NCI-H345 treated with DMSO at 0.1 percent for 48 hours (cell line): ENCODE data around the gene KRTAP5-8.
"Not testable (repeated sequence)": the region's sequence is repeated elsewhere in the genome, so short reads cannot be mapped to it uniquely, and the experiment has no call there.

Experiments used
- DNase-seq: peaks from one replicate; lab custom pipeline; 2025; ENCODE audit not compliant: unreplicated experiment; lab: John Stamatoyannopoulos, UW

KRTAP5-8 gene

DNA sequence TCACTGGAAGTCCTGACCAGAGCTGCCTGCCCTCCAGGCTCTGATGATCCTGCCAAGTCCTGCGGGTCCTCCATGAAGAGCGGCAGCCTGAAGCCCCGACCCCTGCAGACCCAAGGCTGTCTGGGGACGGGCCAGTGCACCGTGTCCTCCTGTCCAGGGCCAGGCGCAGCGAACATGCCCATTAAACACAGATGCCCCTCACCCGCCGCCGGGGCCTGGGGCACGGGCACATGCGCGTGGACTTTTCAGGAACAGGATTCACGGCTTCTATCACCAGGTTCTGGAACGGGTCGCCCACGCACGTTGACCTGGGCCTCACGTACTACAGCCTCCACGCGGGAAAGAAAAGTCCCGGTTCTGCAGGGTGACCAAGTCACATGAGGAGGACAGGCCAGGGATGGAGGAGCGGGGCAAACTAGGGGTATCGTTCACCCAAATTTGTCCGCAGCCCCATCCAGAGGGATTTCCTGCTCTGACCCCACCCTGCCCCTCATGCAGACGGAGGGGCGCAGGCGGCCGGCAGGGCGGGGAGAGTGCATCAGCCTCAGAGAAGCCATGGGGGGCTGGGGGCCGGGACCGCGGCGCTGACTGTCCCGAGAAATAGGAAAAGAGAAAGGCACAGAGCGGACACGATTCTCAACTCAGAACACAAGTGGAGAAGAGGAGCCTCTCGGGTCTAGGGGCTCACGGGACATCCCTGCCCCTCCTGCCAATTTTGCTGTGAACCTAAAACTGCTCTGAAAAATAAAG lies 33.5 kb downstream of the KRTAP5-8 start:
- not testable (repeated sequence) for DNase-seq

DNA sequence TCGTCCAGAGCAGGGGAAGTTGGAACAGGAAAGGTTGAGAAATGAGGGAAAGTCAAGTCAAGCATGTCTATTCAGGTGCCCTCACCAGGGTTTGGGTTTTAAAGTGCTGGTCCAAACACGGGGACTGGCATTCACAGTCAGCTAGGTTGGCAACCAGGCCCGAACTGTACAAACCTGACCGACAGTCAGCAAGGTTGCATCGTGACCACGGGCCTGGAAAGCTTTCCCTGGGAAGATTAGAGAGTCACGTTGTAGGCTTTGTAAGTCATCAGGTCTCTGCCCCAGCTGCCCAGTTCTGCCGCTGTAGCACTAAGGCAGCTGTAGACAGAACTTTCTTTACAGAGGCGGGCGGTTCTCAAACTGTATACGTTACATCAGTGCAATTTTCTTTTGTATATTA lies 35.0 kb downstream of the KRTAP5-8 start:
- DNase-seq: no peak

DNA sequence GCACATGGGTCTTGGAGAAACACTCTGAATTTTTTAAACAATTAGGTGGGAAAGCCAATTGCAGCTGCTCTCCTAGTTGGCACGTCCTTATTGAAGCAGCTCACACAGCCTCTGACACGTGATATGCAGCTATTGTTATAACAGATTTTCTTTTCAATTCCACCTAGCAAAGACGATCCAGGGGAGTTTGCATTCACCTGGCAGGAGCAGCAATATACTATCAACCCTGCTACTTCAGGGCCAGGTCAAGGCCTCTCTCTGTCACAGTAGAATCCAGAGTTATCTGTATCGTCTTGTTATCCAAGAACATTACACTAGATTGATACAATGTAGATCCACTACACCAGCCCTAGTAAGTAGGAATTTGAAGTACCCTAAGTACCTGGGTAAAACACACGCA lies 36.6 kb downstream of the KRTAP5-8 start:
- DNase-seq: peak; percentile 10

DNA sequence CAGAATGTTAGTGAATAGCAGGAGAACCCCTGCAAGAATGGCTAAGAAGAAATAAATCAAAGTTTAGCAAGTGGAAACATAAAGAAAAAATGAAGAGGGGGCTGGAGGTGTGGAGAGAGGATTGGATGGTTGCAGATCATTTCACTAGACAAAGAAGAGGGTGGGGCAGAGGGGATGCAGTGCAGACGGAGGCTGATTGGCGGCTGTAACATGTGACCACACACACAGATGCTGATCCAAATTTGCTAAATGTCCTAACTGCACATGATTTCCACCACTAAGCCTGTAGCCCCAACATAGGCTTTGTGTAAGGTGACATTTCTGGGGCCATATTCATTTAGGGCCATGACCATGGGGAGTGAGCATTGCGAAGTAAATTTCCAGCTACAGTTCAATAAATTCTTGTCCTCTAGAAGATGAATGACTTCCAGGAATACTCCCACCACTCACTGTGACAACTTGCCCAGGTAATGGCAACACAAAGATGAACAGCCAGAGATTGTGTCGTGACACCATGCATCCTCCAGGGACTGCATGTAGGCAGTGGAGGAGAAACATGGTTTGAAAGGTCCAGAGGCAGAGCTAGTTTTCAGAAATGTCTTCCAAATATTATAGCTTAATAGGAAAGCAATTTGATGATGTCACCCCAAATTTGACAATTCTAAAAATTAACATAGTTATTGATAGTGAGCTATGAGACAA lies 38.0 kb downstream of the KRTAP5-8 start:
- no peak for DNase-seq

DNA sequence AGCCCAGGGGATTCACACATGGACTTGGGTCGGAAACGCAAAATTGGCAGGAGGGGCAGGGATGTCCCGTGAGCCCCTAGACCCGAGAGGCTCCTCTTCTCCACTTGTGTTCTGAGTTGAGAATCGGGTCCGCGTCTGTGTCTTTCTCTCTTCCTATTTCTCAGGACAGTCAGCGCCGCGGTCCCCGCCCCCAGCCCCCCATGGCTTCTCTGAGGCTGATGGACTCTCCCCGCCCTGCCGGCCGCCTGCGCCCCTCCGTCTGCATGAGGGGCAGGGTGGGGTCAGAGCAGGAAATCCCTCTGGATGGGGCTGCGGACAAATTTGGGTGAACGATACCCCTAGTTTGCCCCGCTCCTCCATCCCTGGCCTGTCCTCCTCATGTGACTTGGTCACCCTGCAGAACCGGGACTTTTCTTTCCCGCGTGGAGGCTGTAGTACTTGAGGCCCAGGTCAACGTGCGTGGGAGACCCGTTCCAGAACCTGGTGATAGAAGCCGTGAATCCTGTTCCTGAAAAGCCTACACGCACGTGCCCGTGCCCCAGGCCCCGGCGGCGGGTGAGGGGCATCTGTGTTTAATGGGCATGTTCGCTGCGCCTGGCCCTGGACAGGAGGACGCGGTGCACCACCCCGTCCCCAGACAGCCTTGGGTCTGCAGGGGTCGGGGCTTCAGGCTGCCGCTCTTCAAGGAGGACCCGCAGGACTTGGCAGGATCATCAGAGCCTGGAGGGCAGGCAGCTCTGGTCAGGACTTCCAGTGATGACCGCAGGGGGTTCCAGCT lies 39.1 kb downstream of the KRTAP5-8 start:
- DNase-seq: not testable (repeated sequence)

DNA sequence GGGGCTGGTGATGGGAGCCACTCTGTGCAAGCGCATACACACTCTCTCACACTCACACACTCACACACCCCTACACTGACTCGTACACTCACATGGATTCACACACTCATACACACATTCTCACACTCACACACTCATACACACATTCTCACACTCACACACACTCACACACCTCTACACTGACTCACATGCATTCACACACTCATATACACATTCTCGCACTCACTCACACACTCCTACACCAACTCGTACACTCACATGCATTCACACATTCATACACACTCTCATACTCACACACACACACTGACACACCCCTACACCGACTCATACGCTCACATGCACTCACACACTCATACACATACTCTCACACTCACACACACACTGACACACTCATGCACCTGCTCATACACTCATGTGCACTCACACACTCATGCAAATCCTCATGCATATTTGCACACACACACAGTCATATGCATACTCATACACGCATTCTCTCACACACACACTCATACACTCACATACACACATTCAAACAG lies 39.7 kb downstream of the KRTAP5-8 start:
- DNase-seq: no peak

DNA sequence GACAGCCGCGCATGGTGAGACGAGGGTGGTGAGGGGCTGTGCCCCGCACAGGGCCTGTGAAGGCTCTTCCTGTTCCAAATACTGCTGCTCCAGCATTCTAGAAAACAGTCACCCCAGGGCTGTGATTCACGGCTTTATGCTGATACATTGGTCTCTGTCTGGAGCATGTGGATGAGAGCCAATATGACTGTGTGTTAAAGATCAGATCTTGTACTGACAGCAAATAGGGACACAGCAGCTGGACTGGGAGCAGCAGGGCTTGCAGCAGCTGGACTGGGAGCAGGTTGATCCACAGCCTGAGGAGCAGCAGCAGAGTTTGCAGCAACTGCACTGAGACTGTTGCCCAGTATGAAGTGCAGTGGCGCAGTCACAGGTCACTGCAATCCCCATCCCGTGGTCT lies 41.7 kb downstream of the KRTAP5-8 start:
- DNase-seq: not testable (repeated sequence)

DNA sequence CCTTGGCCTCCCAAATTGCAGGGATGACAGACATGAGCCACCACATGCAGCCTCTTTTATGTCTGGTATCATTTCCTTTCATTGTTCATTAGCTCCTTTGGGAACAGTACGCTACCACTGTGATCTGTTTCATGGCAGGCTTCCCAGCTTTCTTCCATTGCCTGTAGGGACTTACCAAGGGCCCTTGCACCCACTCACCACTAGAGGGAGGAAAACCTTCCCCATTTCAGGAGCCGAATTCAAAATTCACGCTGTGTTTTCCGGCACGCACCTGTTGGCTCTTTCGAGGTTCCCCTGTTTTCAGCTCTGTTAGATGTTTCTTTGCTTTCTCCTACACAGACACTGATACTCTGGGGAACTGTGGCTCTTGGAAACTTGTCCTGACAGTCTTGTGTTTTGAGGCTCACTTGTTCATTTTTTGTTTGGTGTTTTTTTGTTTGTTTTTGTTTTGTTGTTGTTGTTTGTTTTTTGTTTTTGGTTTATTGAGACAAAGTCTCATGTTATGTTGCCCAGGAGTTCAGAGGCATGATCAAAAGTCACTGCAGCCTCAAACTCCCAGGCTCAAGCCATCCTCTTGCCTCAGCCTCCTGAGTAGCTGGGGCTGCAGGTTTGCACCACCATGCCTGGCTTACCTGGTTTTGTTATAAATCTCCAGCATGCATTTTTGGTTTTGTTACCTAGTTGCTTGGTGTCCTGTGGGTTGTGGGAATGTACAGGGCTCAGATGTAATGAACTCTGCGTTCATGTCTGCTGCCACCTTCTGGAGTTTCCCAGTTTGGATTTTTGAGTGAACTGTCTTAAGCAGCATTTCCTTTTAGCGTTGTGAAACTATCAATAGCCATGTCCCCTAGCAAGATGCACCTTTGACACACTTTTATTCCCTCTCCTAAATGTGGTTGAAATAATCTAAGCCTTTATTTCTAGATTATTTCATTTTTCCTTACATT lies 42.5 kb downstream of the KRTAP5-8 start:
- DNase-seq: peak; percentile 82

DNA sequence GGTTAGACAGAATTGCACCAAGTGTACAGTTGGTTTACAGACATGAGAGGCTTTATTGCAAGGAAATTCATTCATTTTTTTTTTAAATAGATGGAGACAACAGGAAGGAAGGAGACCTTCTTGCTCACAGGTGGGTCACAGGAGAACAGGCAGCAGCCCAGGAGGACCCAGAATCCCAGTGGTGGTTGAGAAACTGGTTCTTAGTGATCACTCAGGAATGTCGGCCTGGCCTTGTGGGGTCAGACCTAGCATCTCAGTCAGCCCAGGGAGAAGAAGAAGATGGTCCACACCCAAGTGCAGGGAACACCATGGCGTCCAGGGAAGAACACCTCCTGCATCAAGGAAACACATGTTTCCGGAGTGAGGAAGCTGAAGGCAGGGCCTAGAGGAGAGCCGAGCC lies 44.0 kb downstream of the KRTAP5-8 start:
- no peak for DNase-seq

DNA sequence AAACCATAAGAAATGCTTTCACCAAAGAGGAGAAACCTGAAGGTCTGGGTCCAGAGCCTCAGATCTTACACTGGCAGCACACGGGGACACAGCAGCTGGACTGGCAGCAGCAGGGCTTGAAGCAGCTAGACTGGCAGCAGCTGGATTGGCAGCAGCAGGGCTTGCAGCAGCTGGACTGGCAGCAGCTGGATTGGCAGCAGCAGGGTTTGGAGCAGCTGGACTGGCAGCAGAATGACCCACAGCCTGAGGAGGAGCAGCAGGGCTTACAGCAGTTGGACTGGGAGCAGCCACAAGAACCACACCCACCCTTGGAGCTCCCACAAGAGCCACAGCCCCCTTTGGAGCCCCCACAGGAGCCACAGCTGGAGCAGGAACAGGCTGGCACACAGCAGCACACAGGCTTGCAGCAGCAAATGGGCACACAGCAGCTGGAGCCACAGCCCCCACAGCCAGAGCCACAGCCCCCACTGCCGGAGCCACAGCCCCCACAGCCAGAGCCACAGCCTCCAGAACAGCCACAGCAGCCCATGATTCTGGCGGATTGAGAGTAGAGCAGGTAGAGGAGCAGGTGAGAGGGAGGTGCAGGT lies 44.6 kb downstream of the KRTAP5-8 start, which contains the start of gene KRTAP5-11:
TSS of gene KRTAP5-11 (minus strand) at position 567 of the 587 bp plus-strand sequence. CDS start at position 529, 38 bp downstream.
- no peak for DNase-seq

DNA sequence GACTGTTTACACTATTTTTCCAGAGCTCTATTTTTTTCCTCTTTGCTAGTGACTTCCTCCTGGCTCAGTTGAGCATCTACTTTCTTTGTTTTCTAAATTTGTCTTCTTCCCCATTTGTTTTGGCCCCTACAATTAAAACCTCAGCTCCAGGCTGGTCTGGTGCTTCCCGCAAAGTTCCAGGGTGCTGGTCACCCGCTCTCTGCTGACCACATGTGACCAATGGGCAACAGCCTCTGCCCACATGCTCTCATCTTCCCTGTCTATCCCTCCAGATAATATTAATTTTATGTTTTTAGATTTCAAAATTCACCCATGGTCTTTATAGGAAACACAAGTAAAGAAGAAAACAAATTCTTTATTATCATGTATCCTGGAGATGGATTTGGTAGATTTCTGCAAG lies 45.1 kb downstream of the KRTAP5-8 start:
- DNase-seq: not testable (repeated sequence)

DNA sequence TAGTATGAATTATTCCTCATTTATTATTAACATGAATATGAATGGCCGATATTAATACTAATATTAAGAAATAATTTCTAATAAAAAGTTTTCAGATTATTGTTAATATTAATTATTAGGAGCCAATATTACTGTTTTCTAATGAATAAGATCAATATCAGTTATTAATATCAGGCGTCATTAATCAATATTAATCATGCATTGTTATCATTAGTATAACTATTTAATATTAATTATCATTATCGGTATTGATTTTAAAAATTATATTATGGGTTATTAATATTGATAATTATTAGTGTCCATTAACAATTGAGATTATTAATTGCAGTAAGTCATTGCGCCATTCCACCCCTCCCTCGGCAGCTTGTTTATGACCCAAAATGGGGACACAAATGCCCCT lies 47.8 kb downstream of the KRTAP5-8 start:
- DNase-seq: not testable (repeated sequence)

DNA sequence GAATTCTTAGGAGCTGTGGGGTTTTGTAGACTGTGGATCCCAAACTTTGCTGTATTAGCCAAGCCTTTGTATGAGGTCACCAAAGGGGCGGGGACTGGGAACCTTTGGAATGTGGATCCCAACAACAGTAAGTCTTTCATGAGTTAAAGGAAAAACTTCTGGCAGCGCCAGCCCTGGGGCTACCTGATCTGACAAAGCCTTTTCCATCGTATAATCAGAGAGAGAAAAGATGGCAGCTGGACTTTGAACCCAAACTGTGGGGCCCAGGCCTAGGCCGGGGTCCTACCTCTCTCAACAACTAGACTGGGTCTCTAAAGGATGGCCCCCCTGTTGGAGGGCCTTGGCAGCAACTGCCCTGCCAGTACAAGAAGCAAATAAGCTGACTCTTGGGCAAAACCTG lies 50.5 kb downstream of the KRTAP5-8 start:
- not testable (repeated sequence) for DNase-seq
